PC-9 (cell line): ENCODE measurements around the gene GMPS. TPM values are rescaled to one million over a fixed set of nuclear protein-coding genes. Genes with fewer than 3 reads are reported as not detected.
A peak's percentile ranks its signal among the peaks of the same experiment; 100 is the strongest.

ENCODE experiments used
- BruUV-seq: library from RNA; stranded (reverse); fragments of 400-500 nt; replicated peaks from 2 replicates; lab custom pipeline; 2021; lab: Mats Ljungman, UMichigan
- CTCF ChIA-PET: fragments of 300-600 bp; sonication (Branson Sonifier 250); formaldehyde crosslinking; loops from one replicate; lab custom pipeline; 2022; ENCODE audit warnings: antibody characterized with exemption; lab: Charles Lee
- POLR2A ChIA-PET: fragments of 300-600 bp; sonication (Branson Sonifier 250); formaldehyde crosslinking; loops from one replicate; lab custom pipeline; 2022; ENCODE audit warnings: antibody characterized with exemption; ENCODE audit not compliant: unreplicated experiment; lab: Charles Lee
- DNase-seq, 2 experiments: peaks; one replicate each; pipeline versions ENCODE4 v3.0.0 to v3.0.0-alpha.2; 2015 to 2022; ENCODE audit warnings: mixed read lengths in 1 of 2
- H2AFZ ChIP-seq: fragments of 200-600 bp; sonication (generic); 2 replicates; pipeline ENCODE4 v1.8.1; 2017; ENCODE audit warnings: antibody characterized with exemption
- H3F3A ChIP-seq: fragments of 200-600 bp; sonication (generic); 2 replicates; pipeline ENCODE4 v1.8.1; 2017; ENCODE audit warnings: antibody characterized with exemption, mild to moderate bottlenecking, low read depth; ENCODE audit not compliant: insufficient read depth
- H3K27ac ChIP-seq: fragments of 200-600 bp; sonication (generic); 2 replicates; pipeline ENCODE4 v1.6.1; 2016; ENCODE audit warnings: mixed run types
- H3K27me3 ChIP-seq: fragments of 200-600 bp; sonication (generic); 2 replicates; pipeline ENCODE4 v1.6.1; 2016; ENCODE audit warnings: low read depth, mixed run types; ENCODE audit not compliant: insufficient read depth
- H3K36me3 ChIP-seq: fragments of 200-600 bp; sonication (generic); 2 replicates; pipeline ENCODE4 v1.6.1; 2016; ENCODE audit warnings: low read depth, mixed run types
- H3K4me1 ChIP-seq: fragments of 200-600 bp; sonication (generic); replicated peaks from 2 replicates; pipeline ENCODE4 v1.6.1; 2016; ENCODE audit warnings: mixed run types; ENCODE audit not compliant: insufficient read depth
- H3K4me2 ChIP-seq: fragments of 200-600 bp; sonication (generic); 2 replicates; pipeline ENCODE4 v1.6.1; 2017; ENCODE audit warnings: mixed run types
- H3K4me3 ChIP-seq: fragments of 200-600 bp; sonication (generic); 2 replicates; pipeline ENCODE4 v1.6.1; 2016; ENCODE audit warnings: mixed run types
- H3K79me2 ChIP-seq: fragments of 200-600 bp; sonication (generic); 2 replicates; pipeline ENCODE4 v1.6.1; 2017; ENCODE audit warnings: low read depth, mixed run types
- H3K9me2 ChIP-seq: fragments of 200-600 bp; sonication (generic); 2 replicates; pipeline ENCODE4 v1.8.1; 2017; ENCODE audit warnings: mild to moderate bottlenecking; ENCODE audit not compliant: insufficient read depth
- H3K9me3 ChIP-seq: fragments of 200-600 bp; sonication (generic); 2 replicates; pipeline ENCODE4 v1.8.1; 2016; ENCODE audit warnings: low read depth; ENCODE audit not compliant: insufficient read depth
- H4K20me1 ChIP-seq: fragments of 200-600 bp; sonication (generic); 2 replicates; pipeline ENCODE4 v1.8.1; 2017; ENCODE audit not compliant: insufficient read depth
- CTCF ChIP-seq: fragments of 200-600 bp; sonication (generic); conservative IDR thresholded peaks from 2 replicates; pipeline ENCODE4 v1.6.1; 2017; ENCODE audit warnings: mixed run types, antibody characterized with exemption, mild to moderate bottlenecking, moderate library complexity
- EZH2 ChIP-seq: fragments of 200-600 bp; sonication (generic); IDR thresholded peaks from 2 replicates; pipeline ENCODE4 v1.8.0; 2017; ENCODE audit warnings: antibody characterized with exemption, low read depth
- intact Hi-C: fragments of 100-400 bp; cut with micrococcal nuclease; formaldehyde crosslinking; loops from one replicate; pipeline ENCODE4 v1.10.0; 2022; ENCODE audit not compliant: unreplicated experiment
- total RNA-seq: library from RNA; stranded (reverse); gene quantifications from 2 replicates; pipeline ENCODE4 v1.2.3, GENCODE V29; 2021

Gene GMPS
- total RNA-seq, 1 experiment from 2014 or later = 139 TPM

DNA sequence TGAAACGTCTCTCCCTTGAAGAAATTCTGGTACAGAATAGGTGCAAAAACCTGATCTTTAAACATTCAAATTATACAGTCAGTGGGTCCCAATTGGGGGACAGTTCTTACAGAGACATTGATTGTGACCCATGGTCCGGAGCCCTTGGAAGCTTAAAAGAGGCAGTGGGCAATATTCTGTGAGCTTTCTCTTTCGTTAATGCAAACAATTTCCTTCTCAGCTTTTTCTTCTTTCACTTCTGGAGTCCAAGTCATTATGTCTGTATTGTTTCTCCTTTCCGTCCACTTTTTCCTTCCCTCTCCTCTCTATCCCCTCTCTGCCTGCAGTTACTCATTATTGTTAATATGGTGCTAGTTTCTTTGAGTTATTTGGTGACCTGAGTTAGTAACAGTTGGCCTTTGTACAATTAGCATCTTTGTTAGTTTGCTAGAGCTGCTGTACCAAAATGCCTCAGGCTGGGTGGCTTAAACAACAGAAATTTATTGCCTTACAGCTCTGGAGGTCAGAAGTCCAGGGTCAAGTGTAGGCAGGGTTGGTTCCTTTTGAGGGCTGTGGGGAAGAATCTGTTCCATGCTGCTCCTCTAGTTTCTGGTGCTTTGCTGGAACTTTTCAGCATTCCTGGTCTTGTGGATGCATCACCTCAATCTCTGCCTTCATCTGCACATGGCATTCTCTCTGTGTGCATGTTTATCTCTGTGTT is 102.6 kb downstream of the GMPS start:
- Histone ChIP-seq H4K20me1 (no peaks in the 10 kb centered on the region), H3K9me2 (no peaks in the 10 kb centered on the region), H3K9me3 (no peaks in the 10 kb centered on the region), H3K4me3 (no peak overlapping the region), H2AFZ (no peak overlapping the region), H3F3A (no peaks in the 10 kb centered on the region), H3K27ac (no peak overlapping the region), H3K27me3 (no peaks in the 10 kb centered on the region), H3K36me3 (no peaks in the 10 kb centered on the region), H3K79me2 (no peaks in the 10 kb centered on the region), H3K4me1 (no peaks in the 10 kb centered on the region), H3K4me2 (no peak overlapping the region)
- no peak for TF ChIP-seq CTCF
- no peak for TF ChIP-seq EZH2
- ChIA-PET CTCF (no interaction called here), POLR2A (interaction anchor here (0.5 kb wide), 1 partner anchor 948 kb away, joined by 5 read pairs; no protein-coding TSS in a partner anchor)
- intact Hi-C loops = no loop called here
- no peak for DNase-seq
- BruUV-seq = no TSS peak

DNA sequence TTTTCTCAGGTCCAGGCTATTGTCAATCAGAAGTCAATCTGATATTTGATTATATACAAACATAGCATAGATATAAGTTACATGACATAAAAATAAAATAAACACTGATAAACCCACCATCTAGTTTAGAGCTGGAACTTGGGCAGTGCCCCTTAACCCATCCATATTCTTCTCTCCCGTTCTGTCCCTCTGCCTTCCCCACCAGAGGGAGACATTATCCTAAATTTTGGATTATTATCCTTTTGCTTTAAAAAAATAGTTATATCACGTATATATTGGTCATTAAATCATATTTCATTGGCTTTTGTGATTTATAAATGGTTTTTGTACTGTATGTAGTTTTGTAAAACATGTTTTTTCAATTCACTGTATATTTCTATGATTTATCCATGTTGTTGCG is 107.9 kb downstream of the GMPS start:
- DNase-seq = no peak
- POLR2A ChIA-PET = no interaction called here
- no peaks in the 10 kb centered on the region for H3K9me2 ChIP-seq
- H3K27ac ChIP-seq = no peak overlapping the region
- no peak overlapping the region for H3K4me3 ChIP-seq
- no TSS peak for BruUV-seq
- TF ChIP-seq CTCF (peak; percentile 44; the same call in 1 of the 2 replicates), EZH2 (no peak)
- intact Hi-C loops = no loop called here
- H3F3A ChIP-seq = no peaks in the 10 kb centered on the region
- H3K36me3 ChIP-seq = no peaks in the 10 kb centered on the region
- no peaks in the 10 kb centered on the region for H3K79me2 ChIP-seq
- H3K4me1 ChIP-seq = no peaks in the 10 kb centered on the region
- no peaks in the 10 kb centered on the region for H3K9me3 ChIP-seq
- H2AFZ ChIP-seq = no peak overlapping the region
- H4K20me1 ChIP-seq = no peaks in the 10 kb centered on the region
- CTCF ChIA-PET = interaction anchor here (0.6 kb wide), 1 partner anchor 111 kb away, joined by 3 read pairs; no protein-coding TSS in a partner anchor
- H3K27me3 ChIP-seq = no peaks in the 10 kb centered on the region
- no peak overlapping the region for H3K4me2 ChIP-seq

GRCh38 chr3:155979746-155980145 is 109.3 kb downstream of the GMPS start:
- intact Hi-C loops = no loop called here
- Histone ChIP-seq H3K4me2 (no peak overlapping the region), H3K9me3 (no peaks in the 10 kb centered on the region), H2AFZ (no peak overlapping the region), H3K4me1 (no peaks in the 10 kb centered on the region), H3F3A (no peaks in the 10 kb centered on the region), H3K79me2 (no peaks in the 10 kb centered on the region), H3K27ac (no peak overlapping the region), H3K36me3 (no peaks in the 10 kb centered on the region), H3K4me3 (no peak overlapping the region), H4K20me1 (no peaks in the 10 kb centered on the region), H3K27me3 (no peaks in the 10 kb centered on the region), H3K9me2 (no peaks in the 10 kb centered on the region)
- ChIA-PET POLR2A (no interaction called here), CTCF (no interaction called here)
- TF ChIP-seq CTCF (no peak), EZH2 (no peak)
- DNase-seq = no peak
- no TSS peak for BruUV-seq
